ENCODE data around the gene ATRNL1.

The ATRNL1 gene

DNA sequence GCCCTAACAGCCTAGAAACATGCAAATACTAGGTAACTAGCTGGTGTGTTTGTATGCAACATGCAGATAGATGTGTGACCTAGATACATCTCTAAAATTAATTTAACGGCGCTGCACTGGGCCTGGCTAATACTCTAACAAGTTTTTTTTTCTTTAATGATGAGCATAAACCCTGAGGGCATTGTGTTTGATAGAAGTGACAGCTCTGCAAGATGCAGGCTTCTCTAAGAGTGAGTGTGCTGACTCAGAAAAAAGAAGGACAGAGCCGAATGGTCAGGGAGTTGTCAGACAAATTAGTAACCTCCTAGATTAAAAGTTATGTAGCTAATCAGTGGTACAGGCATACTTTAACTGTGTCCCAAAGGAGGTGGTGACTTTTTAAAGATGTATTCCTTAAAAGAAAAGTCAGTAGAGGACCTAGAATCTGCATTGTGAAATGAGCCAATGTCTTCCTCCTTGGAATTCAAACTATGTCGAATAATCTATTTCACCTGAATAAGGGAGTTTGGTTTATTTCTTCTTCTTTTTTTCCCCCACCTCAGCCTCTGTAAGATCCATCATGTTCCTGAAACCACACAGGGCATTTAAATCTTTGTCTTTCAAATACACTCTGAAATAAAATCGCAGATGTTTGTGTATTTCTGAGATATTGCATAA is 864.7 kb downstream of the ATRNL1 start:
- DNase-seq, result no peak

DNA sequence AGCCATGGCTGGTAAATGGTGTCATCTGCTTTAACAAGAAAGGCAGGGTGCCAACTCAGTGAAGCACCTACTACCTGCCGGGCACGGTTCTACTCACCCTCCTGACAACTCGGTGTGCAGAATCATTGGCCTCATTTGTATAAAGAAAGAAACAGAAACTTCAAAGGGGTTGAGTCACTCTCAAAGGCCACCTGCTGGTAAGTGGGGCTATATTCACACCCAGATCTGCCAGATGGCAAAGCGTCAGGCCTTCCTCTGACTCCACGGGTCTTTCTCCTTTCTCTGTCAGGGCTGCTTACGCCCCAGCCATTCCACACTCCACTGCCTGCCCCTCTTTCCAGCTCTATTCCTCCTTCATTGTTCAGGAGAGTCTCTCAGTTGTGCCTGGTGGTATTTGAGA is 870.7 kb downstream of the ATRNL1 start:
- DNase-seq, result no peak

DNA sequence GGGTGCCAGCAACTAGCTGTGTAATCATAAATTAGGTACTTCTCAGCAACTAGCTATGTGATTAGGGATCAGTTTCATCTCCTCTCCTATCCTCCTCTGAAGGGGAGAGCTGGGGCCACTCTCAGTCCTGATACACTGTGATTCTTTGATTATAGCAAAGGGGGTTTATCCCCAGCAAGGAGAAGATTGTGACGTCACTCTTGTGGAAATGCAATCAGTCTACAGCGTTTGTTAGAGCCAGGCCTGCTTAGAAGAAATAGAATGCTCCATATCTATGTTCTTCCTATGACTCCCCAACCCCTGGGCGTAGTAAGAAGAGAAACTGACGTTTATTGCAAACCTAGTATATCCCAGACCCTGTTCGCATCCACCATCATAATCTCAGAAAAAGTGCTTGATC is 871.7 kb downstream of the ATRNL1 start:
- no peak for DNase-seq

DNA sequence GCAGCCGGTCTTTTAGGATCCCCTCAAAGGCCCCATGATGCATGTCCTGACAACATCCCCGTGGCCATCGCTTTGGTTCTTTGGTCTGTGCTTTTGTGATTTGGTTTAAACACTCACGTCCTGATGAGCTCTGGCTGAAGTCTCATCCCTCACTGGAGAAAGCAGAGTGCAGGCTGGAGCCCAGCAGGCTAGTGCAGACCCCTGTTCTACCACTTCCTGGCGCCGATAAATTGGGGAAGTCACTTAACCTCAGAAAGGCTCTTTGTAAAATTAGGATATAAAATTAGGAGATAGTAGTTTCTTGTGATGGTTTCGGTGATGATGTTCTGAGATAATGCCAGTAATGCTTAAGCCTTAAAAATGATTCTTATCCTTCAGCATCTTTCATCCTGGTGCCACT is 872.2 kb downstream of the ATRNL1 start:
- DNase-seq, result no peak

DNA sequence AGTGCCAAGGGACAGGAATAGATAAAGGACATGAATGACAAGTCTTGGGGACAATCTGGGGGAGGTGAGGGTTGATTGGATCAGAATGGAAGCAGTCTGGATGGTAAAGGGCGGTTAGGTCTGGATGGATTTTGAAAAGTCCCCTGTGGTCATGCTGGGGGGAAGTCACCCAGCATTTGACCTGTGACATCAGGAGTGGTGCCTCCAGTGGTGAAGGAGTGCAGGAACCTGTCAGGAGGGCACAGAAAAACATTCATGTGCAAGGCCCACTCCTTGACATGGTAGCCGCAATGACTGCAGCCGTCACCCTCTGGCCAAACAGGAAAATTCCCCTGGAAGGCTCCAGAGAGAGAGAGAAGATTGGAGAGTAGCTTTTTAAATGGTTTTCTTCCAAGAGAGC is 875.1 kb downstream of the ATRNL1 start:
- DNase-seq, result no peak

DNA sequence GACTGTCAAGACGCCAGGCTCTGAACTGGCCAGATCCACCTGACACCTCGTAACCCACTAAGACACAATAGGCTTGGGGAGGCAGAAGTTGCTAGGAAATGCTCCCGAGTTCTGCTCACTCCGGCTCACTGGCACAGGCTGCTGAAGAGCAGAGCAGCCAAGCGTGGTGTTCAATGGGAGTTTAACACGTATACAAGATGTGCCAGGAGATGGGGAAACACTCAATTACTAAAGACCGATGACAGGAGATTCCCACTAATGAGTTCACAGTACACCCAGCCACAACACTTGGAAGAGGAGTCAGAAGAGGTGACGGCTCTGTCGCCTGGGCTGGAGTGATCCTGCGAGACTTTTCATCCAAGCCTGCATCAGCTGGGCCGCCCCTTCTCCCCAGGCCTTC is 876.4 kb downstream of the ATRNL1 start:
- DNase-seq, result no peak

DNA sequence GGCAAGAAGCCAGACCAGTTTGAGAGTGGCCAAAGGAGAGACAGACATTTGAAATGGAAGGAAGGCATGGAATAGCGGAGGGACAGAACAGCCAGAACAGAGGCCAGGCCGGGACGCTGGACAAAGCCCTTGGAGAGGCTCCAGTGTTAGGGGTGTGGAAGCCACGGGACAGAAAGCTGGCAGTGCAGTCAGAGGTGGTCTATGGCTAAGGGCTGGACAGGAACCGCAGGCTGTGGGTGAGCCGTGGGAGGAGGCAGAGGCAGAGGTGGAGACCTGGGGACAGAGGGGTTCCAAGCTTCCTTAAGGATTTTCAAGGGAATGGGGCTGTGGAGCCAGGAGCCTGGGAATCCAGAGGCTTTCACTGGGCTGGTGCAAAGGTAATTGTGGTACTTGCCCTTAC is 878.8 kb downstream of the ATRNL1 start:
- DNase-seq, result no peak

DNA sequence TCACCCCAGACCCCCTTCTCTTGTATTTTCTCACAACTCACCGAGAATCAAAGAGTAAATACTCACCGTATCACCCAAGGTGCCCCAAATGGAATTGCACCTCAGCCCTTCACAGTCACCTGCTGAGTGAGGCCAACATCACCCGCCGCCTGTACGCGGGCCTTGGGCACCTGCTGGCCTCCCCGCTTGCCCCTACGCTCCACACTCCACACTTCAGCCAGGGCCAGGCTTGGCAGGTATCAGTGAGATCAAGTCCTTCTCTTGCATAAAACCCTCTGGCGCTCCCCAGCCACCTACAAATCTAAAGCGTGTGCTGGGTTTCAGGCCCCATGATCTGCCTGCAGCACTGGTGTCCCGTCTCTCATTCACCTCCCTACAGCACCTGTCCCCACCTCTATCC is 879.3 kb downstream of the ATRNL1 start:
- no peak for DNase-seq

DNA sequence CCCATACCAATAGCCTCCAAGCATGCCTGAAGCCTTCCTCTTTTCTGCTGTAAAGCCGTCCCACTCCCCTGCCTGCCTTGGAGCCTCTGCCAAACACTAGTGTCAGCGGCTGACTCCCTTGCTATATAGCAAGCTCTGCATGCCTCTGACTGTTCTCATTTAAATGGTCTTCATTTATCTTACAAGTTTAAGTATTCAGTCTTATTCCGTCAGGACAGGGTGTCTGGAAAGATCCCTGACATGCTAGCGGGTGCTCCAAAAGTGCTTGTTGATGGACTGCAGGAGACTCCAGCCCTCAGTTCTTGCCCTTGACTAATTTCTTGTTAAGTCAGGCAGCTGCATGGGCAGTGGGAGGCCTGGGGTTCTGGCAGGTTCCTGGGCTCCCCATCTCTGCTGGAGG is 881.2 kb downstream of the ATRNL1 start:
- no peak for DNase-seq

DNA sequence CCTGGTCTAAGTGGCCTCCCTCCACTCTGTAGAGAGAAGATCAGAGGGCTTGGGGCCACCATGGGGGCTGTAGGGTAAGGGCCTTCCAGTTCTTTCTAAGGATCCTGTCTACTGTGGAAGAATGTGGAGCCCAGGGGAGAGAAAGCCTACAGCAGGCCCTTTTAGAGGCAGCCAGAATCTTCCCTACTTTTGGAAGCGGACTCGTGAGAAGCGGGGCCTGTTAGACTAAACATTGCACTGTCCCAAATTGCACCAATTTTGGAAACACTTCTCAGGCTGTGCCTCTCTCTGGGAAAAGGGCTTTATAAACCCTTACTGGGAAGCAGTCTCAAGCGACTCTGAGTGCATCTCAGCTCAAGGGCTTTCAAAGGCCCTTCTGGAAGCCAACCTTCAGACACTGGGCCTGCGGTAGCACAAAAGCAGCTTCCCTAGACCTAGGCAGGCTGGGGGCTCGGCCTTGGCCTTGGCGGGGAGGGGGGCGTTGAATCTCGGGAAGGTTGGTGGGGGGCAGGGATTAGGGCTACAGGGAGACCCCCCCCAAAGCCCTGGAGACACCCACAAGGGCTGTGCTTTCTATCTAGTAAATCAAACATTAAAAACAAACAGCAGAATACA is 881.8 kb downstream of the ATRNL1 start:
- no peak for DNase-seq

DNA sequence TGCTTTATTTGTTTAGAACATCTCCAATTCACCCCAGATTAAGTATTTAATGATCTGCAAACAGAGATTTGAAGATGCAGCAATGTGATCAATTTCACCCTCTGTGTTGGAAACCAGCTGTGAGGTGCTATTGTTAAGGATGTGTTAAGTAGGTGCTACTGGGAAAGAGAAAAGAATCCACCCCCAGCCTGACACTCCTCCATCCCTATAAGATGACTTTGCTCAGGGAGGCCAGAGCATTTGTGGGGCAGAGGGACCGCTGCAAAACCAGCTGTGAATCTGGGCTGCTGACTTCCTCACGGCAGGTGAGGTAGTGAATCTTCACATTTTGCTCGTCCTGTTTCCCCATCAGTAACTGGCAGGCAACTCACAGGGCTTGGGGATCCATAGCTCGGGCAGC is 882.3 kb downstream of the ATRNL1 start:
- DNase-seq, result no peak

DNA sequence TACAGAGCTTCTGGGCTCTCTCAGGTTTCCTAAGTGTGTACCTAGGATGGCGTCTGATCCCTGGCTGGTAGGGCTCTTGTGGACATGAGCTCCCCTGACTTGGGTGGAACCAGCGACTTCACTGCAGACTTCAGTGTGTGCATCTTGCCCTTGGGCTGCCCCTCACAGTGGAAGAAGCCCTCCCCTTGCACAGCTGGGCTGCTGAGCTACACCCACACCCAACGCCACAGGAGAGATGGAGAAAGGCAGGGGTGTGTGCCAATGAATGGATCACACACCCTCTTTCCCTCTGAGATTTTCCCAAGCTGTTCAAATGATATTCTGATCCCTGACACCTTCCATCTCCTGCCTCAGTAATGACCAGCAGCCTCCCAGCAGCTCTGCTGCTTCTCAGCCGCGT is 883.2 kb downstream of the ATRNL1 start:
- DNase-seq, result no peak

DNA sequence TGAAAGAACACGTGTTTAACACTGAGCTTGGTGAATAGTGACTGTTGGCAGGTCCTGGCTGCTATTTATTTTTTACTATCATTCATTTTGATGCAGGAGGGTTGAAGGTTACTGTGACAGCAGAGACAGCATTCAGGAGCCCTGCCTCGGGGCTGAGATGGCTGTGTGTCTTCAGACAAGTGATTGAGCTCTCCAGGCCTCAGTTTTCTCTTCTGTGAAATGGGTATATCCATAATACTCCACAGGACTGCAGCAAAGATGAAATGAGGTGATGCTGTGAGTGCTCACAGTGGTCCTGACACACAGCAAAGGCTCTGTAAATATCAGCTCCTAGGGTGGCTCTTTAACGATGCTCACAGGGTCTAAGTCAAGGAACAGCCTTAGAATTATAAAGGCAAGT is 884.7 kb downstream of the ATRNL1 start:
- no peak for DNase-seq

DNA sequence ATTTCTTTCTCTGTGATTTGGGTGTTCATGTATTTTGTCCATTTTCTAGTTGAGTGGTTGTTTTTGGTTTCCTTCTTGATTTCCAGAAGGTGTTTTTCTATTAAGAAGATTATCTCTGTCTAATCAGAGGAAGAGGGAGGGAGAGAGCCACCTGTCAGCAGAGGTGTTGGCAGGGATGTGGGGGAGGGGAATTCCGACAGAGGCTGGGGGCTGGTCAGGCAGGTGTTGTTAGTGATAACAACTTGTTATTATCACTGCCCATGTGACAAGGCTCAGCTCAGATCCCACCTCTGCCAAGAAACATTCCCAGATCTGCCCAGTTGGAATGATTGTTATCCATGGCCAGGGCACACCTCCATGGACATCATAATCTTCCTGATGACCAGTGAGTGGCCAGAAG is 886.4 kb downstream of the ATRNL1 start:
- DNase-seq, result no peak

DNA sequence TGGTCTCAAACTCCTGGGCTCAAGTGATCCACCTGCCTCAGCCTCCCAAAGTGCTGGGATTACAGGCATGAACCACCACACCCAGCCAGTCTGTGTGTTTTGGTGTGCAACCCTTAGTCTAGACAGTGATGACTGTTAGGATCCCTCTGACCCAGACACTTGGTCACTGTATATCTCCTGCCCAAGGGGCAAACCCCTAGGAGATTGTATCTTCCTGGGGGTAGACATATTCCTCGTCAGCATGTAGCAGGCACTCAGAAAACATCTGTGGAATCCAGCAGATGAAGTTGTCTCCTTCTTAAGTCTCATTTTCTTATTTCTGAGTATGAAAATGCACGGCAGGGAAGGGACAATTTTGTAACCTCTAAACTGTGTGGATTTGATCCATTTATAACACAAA is 887.3 kb downstream of the ATRNL1 start:
- no peak for DNase-seq

DNA sequence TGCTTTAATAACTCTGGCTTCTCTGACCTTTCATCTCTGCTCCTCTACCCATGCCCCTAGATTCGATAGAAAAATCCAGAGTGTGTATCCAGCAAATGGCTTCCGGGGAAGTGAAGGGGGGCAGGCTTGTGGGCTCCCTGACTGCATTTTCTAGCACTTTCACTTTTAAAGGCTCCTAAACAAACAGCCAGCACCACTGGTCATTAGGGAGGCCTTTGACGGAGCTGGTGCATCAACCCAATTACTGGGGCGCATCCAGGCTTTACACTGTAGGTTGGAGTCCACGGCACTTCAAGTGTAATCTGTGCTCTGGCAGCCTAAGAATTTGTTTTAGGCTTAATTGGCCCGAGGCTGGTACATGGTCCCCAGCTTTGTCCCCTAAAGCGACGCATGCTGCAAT is 887.9 kb downstream of the ATRNL1 start:
- DNase-seq, result no peak

DNA sequence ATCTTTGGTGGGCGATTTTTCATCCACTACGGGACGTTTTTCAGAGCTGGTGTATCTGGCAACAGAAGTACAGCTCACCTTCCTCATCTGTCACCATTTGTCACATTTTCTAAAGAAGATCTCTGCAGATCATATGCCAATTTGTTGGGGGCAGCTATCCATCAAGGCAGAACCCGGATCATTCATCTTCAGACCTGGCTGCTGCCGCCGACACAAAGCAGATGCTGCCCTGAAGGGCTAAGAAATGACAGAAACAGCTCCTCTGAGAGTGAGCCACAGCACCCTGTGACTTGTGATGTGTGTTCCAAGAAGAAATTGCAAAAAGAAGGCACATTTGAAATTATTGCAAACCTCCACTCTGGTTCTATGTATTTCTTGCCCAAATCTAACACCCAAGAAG is 888.9 kb downstream of the ATRNL1 start:
- DNase-seq, result no peak

DNA sequence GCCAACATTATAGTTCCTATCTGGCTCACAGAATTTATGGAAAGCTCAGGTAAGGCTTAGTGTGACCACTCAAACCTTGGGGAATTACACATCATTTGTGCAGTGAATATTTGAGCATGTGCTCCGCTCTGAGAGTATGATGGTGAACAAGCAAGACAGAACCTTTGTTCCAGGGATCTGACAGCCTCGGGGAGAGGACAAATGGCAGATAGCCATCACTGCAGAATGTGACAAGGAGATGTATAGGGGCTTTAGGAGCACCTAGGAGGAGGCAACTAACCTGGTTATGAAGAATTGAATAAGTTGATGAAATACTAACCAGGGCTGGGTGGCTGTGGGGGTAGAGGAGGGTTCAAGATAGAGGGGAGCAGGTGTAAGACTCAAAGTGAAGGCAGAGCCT is 889.4 kb downstream of the ATRNL1 start:
- no peak for DNase-seq

DNA sequence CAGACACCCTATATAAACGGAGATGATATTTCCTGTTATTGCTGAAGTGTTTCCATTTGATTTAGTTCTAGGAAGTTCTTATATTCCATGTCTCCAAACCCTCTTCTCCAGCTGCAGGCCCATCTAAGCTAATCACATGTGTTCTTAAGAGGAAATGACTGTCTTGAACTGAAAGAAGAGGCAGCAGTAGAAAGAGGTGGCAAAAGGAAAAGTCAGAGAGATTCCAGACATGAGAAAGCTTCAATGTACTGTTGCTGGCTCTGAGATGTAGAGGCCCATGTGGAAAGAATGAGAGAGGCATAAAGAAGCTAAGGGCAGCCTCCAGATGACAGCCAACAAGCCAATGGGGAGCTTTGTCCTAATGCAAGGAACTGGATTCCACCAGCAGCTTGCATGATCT is 892.6 kb downstream of the ATRNL1 start:
- DNase-seq, result no peak

DNA sequence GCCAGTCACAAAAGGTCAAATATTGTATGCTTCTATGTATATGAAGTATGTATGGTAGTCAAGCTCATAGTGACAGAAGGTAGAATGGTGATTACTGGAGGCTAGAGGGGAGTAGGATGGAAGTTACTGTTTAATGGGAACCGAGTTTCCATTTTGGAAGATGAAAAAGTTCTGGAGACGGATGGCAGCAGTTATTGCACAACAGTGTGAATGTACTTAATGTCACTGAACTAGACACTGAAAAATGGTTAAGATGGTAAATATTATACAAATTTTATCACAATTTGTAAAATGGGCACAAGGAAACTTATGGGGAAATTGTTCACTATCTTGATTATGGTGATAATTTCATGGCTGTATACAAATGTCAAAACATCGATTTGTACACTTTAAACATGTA is 895.2 kb downstream of the ATRNL1 start:
- DNase-seq, result no peak

DNA sequence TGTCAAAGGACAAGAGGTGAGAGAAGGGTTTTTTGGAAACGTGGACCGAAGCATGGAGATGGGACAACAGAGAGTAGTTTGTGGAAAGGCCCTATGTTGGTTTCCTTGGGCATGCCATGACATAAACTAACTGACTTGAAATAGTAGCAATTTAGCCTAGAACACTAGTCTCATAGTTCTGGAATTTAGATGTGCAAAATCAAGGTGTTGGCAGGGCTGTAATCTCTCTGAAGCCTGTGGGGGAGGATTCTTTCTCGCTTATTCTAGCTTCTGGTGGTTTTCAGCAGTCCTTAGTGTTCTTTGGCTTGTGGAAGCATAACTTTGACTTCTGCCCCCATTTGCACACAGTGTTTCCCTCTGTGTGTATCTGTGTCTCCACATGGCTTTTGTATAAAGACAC is 896.5 kb downstream of the ATRNL1 start:
- no peak for DNase-seq

DNA sequence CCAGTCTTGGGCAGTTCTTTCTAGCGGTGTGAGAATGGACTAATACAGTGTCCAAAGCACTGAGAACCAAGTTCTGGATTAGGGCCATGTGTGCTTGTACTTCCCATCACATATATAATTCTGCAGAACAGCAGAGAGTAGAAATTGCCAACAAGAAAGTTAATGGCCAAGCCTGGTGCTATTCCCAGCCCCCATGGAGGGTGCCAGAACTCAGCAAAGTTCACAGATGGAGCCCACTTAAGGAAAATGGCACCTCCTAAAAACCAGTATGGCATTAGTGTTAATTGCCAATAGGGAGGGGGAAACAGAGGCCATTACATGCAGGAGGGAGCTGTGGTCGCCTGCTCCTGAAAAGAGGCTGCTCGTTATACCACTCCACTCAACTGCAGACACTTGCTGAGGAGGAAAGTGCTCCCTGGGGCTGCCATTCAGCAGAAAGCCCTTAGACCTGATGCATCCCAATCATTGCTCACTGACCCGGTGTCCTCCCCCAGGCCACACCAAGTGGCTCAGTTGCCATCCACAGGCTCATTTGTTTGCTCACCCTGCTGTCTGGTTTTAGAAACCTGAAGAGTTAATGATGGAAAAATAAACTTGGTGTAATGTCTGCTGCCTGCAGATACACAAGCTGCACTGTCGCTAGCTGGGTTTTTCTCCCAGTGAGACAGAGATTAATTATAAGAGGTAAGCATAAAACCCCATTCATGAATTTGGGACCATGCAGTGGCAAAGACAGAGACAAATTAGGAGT is 899.2 kb downstream of the ATRNL1 start:
- no peak for DNase-seq

DNA sequence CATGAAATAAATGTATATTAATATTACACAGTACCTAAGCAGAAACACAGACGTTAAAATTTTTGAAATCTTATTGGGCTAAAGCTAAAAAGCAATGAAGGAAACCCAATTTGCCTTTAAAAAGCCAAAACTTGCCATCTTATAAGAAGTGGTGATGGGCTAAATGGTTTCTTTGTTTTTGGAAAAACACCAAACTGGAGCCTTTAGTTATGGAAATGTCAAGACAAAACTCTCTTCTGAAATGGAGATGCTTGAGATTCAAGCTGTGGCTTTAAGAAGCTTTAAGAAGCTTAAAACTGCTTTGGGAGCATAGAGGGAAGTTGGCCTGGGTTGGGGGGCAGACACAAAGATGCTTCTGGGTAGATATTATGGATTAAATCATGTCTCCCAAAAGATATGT is 902.9 kb downstream of the ATRNL1 start:
- no peak for DNase-seq

DNA sequence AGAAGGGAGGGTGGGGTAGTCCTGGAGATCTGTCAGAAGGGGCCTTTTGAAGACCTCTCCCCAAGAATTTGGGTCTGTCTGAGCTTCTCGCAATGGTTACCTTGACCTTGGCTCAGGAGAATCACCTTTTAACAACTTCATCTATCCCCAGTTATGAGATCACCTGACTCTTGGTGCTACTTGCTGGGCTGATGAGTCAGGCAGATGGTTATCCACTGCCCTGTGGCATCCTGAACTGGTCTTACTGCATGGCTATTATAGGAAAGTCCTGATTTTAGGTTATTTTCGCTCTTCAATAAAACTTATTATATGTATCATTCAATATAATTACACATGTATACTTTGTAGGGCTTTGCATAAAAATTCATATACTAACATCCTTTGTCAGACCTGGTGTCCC is 905.1 kb downstream of the ATRNL1 start:
- DNase-seq, result no peak
